ENCODE data around the gene VPS52. TPM values are rescaled to one million over a fixed set of nuclear protein-coding genes. Genes with fewer than 3 reads are reported as not detected.

VPS52 gene
- polyA plus RNA-seq, 1 donor from 2014 or later, result 29.1 TPM

GRCh38 chr6:33297406-33297955 is 25.8 kb upstream of the VPS52 start:
- Histone ChIP-seq H3K4me3 (ENCODE audit: low read length) (peak overlapping the region; percentile 91), H3K79me2 (replicated peaks; ENCODE audit: insufficient read depth, low read length) (peaks cover 12% of the 10 kb centered on the region), H3K9me2 (ENCODE audit: insufficient read depth, low read length) (no peaks in the 10 kb centered on the region), H2AFZ (ENCODE audit: low read depth, low read length) (no peak overlapping the region), H3K9me3 (ENCODE audit: low read length) (no peaks in the 10 kb centered on the region), H3K4me2 (ENCODE audit: low read length) (no peak overlapping the region), H3K27me3 (ENCODE audit: insufficient read depth, low read depth, low read length) (no peaks in the 10 kb centered on the region), H3K9ac (ENCODE audit: low read length) (peak overlapping the region; percentile 94), H4K20me1 (ENCODE audit: insufficient read depth) (no peaks in the 10 kb centered on the region), H3K27ac (ENCODE audit: low read length) (no peak overlapping the region), H3F3A (ENCODE audit: insufficient read depth, low read length, poor library complexity, severe bottlenecking) (no peaks in the 10 kb centered on the region), H3K36me3 (ENCODE audit: insufficient read depth, low read length) (no peaks in the 10 kb centered on the region)
- TF ChIP-seq, protein P1, sequence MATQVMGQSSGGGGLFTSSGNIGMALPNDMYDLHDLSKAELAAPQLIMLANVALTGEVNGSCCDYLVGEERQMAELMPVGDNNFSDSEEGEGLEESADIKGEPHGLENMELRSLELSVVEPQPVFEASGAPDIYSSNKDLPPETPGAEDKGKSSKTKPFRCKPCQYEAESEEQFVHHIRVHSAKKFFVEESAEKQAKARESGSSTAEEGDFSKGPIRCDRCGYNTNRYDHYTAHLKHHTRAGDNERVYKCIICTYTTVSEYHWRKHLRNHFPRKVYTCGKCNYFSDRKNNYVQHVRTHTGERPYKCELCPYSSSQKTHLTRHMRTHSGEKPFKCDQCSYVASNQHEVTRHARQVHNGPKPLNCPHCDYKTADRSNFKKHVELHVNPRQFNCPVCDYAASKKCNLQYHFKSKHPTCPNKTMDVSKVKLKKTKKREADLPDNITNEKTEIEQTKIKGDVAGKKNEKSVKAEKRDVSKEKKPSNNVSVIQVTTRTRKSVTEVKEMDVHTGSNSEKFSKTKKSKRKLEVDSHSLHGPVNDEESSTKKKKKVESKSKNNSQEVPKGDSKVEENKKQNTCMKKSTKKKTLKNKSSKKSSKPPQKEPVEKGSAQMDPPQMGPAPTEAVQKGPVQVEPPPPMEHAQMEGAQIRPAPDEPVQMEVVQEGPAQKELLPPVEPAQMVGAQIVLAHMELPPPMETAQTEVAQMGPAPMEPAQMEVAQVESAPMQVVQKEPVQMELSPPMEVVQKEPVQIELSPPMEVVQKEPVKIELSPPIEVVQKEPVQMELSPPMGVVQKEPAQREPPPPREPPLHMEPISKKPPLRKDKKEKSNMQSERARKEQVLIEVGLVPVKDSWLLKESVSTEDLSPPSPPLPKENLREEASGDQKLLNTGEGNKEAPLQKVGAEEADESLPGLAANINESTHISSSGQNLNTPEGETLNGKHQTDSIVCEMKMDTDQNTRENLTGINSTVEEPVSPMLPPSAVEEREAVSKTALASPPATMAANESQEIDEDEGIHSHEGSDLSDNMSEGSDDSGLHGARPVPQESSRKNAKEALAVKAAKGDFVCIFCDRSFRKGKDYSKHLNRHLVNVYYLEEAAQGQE (IDR thresholded peaks at IDR 0.05; ENCODE audit: borderline replicate concordance), result no peak
- TF ChIP-seq MXI1 (conservative IDR thresholded peaks at IDR 0.05; ENCODE audit: poor library complexity, severe bottlenecking) (no peak), EZH2 (IDR thresholded peaks at IDR 0.05; ENCODE audit: borderline replicate concordance, insufficient read depth, low read length, poor library complexity, severe bottlenecking) (no peak), TAF1 (IDR thresholded peaks at IDR 0.05; ENCODE audit: low read depth) (no peak), CTCF (IDR thresholded peaks at IDR 0.05; ENCODE audit: poor library complexity, severe bottlenecking) (no peak), RAD21 (conservative IDR thresholded peaks at IDR 0.05) (no peak), EP300 (conservative IDR thresholded peaks at IDR 0.05; ENCODE audit: poor library complexity, severe bottlenecking) (no peak), SMC3 (conservative IDR thresholded peaks at IDR 0.05; ENCODE audit: poor library complexity) (no peak), POLR2AphosphoS5 (IDR thresholded peaks at IDR 0.05) (no peak)

- Histone ChIP-seq H3K9me3 (ENCODE audit: low read length) (no peaks in the 10 kb centered on the region), H3K9me2 (ENCODE audit: insufficient read depth, low read length) (no peaks in the 10 kb centered on the region), H3K36me3 (ENCODE audit: insufficient read depth, low read length) (no peaks in the 10 kb centered on the region), H3K4me2 (ENCODE audit: low read length) (no peak overlapping the region), H3K27me3 (ENCODE audit: insufficient read depth, low read depth, low read length) (no peaks in the 10 kb centered on the region), H3F3A (ENCODE audit: insufficient read depth, low read length, poor library complexity, severe bottlenecking) (no peaks in the 10 kb centered on the region), H3K4me3 (ENCODE audit: low read length) (peak overlapping the region; percentile 91), H3K27ac (ENCODE audit: low read length) (no peak overlapping the region), H3K9ac (ENCODE audit: low read length) (no peak overlapping the region), H2AFZ (ENCODE audit: low read depth, low read length) (no peak overlapping the region), H4K20me1 (ENCODE audit: insufficient read depth) (no peaks in the 10 kb centered on the region), H3K79me2 (replicated peaks; ENCODE audit: insufficient read depth, low read length) (peaks cover 11% of the 10 kb centered on the region)
- TF ChIP-seq RAD21 (conservative IDR thresholded peaks at IDR 0.05) (no peak), POLR2AphosphoS5 (IDR thresholded peaks at IDR 0.05) (no peak), MXI1 (conservative IDR thresholded peaks at IDR 0.05; ENCODE audit: poor library complexity, severe bottlenecking) (no peak), TAF1 (IDR thresholded peaks at IDR 0.05; ENCODE audit: low read depth) (no peak), EZH2 (IDR thresholded peaks at IDR 0.05; ENCODE audit: borderline replicate concordance, insufficient read depth, low read length, poor library complexity, severe bottlenecking) (no peak), SMC3 (conservative IDR thresholded peaks at IDR 0.05; ENCODE audit: poor library complexity) (no peak), EP300 (conservative IDR thresholded peaks at IDR 0.05; ENCODE audit: poor library complexity, severe bottlenecking) (no peak), CTCF (IDR thresholded peaks at IDR 0.05; ENCODE audit: poor library complexity, severe bottlenecking) (no peak)
- TF ChIP-seq, protein P1 (IDR thresholded peaks at IDR 0.05; ENCODE audit: borderline replicate concordance), result no peak
Measured at GRCh38 chr6:33296797-33297405, 25.2 kb upstream of the VPS52 start.

Data from neural cell (in vitro differentiated cells).